MV-4-11 (cell line): ENCODE measurements around the gene ARL3.
A peak's percentile ranks its signal among the peaks of the same experiment; 100 is the strongest.
"Not testable (repeated sequence)": the region's sequence is repeated elsewhere in the genome, so short reads cannot be mapped to it uniquely, and the experiment has no call there.

Experiments
- DNase-seq: peaks from one replicate; lab custom pipeline; 2025; lab: John Stamatoyannopoulos, UW

ARL3 gene

GRCh38 chr10:102713814-102714620 is at the start of gene ARL3:
Gene ARL3 (minus strand): TSS chr10:102714397. CDS start chr10:102714275, 122 bp downstream.
- peak; percentile 98 for DNase-seq

GRCh38 chr10:102763037-102763607 is 48.9 kb upstream of the ARL3 start:
- DNase-seq: no peak

DNA sequence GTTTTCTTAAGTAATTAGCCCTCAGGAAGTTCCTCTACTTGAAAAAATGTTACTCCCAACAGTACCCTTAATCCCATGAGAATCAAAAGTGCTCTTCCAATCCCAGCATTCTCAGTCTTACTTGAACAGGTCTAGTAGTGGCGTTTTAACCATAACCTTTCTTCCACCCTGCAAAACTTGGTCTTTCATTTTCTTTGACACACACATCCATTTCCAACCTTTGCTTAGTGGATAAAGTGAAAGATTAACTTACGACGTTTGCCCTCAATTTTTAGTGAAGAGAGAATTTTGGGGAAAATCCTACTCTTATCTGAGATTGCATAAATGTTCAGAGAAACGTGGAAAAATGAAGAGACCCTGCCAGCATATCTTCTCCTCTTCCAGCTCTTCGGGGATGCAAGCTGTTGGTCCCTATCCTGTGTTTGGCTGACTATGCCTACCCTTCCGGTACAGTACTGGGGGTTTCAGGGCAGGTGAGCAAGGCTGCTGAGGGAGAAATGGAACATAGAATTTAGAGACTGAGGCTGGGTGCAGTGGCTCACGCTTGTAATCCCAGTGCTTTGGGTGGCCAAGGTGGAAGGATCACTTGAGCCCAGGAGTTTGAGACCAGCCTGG is 48.3 kb upstream of the ARL3 start:
- no peak for DNase-seq

- DNase-seq: no peak
These were observed 47.8 kb upstream of the ARL3 start for GRCh38 chr10:102761981-102762380.

DNA sequence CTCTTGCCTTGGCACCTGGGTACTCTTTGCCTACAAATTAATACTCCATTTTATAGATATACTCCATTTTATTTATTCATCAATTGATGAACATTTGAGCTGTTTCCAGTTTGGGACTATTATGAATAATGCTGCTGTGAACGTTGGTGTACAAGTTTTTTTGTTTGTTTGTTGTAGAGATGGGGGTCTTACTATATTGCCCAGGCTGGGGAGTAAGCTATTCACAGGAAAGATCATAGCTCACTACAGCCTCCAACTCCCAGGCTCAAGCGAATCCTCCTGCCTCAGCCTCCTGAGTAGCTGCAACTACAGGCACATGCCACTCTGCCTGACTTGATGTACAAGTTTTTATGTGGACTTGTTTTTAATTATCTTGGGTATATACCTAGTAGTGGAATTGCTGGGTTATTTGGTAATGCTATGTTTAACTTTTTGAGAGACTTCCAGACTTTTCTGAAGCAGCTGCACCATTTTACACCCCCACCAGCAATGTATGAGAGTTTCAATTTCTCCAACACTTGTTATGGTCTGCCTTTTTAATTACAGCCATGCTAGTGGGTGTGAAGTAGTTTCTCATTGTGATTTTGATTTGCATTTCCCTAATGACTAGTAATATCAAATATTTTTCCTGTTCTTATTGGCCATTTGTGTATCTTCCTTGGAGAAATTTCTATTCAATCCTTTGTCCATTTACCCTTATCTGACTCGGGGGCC is 45.5 kb upstream of the ARL3 start:
- no peak for DNase-seq

DNA sequence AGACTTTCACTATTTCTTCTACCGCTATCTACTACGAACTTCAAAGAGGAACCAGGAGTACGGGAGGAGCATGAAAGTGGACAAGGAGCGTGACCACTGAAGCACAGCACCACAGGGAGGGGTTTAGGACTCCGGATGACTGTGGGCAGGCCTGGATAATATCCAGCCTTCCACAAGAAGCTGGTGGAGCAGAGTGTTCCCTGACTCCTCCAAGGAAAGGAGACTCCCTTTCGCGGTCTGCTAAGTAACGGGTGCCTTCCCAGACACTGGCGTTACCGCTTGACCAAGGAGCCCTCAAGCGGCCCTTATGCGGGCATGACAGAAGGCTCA is 44.7 kb upstream of the ARL3 start:
- DNase-seq: peak; percentile 9

GRCh38 chr10:102758240-102758932 is 44.2 kb upstream of the ARL3 start:
- peak; percentile 43 for DNase-seq

- peak; percentile 37 for DNase-seq
These were observed 43.1 kb upstream of the ARL3 start for GRCh38 chr10:102757323-102757722.

DNA sequence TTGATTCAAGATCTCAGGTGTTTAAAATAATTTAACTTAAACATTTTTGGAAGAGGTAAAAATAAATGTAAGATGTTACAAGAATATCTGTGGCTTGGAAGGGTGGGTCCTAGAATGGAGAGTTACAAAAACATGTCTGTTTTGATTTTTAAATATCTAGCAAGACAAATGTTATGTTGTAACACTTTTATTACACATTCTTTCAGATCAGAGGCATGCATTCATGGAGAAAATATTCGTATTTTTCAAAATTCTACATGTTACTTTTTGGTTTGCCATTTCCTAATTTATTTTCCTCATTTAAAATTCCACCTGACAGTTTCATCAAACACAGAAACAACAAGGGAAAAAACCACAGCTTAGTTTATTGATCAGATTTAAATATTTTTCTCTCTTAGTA is 39.5 kb upstream of the ARL3 start:
- no peak for DNase-seq

GRCh38 chr10:102752934-102753664 is 38.9 kb upstream of the ARL3 start:
- DNase-seq: peak; percentile 53

GRCh38 chr10:102752266-102752930 is 38.2 kb upstream of the ARL3 start:
- no peak for DNase-seq

DNA sequence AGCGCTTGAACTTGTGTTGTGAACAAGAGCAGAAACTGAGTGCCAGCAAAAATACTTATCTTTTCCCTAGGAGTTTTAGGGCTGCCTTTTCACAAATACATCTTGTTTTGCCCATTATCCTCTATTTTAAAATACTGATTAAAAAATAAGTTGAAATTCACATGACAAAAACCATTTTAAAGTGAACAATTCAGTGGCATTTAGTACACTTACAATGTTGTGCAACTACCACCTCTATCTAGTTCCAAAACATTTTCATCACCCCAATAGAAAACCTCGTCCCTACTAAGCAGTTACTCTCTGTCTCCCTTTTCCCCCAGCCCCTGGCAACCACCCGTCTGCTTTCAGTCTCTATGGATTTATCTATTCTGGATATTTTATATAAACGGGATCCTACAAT is 31.0 kb upstream of the ARL3 start:
- DNase-seq: no peak

DNA sequence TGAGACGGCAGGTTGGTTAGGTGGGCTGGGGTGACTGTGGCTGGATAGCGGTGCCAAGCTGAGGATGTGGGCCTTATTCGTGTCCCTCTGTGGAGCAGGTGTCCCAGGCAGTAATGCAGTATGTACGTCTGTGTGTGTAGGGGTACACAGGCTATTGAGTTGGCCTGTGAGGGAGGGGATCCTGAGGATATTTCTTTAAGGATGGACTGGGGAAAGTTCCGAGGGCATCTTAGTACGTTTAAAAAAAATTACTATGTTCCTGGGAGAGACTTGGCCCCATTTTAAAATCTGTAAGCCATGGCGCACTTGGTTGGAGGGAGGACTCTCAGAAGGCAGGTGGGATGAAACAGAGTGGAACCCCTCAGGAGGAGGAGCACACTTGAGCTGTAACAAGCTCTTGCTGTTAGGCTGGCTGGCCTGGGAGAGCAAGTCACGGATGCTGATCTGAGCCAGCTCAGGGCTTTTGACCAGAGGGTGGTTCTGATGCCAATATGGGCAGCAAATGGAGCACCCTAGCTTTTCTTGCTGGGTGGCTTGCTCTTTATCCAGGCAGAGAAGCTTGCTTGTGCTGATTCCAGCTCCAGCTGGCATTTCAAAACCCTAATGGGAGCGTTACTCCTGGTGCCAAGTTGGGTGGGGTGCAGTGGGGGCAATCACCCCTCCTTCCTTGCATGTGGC is 30.3 kb upstream of the ARL3 start:
- no peak for DNase-seq

- DNase-seq: peak; percentile 100
These were observed 29.6 kb upstream of the ARL3 start, which contains the start of gene WBP1L for GRCh38 chr10:102743588-102744373. Gene WBP1L (plus strand): TSS chr10:102743948. CDS start chr10:102744054, 106 bp downstream.

GRCh38 chr10:102743078-102743587 is 28.9 kb upstream of the ARL3 start:
- no peak for DNase-seq

GRCh38 chr10:102742313-102742712 is 28.1 kb upstream of the ARL3 start:
- DNase-seq: not testable (repeated sequence)

- no peak for DNase-seq
These were observed 27.6 kb upstream of the ARL3 start for GRCh38 chr10:102741726-102742237.

DNA sequence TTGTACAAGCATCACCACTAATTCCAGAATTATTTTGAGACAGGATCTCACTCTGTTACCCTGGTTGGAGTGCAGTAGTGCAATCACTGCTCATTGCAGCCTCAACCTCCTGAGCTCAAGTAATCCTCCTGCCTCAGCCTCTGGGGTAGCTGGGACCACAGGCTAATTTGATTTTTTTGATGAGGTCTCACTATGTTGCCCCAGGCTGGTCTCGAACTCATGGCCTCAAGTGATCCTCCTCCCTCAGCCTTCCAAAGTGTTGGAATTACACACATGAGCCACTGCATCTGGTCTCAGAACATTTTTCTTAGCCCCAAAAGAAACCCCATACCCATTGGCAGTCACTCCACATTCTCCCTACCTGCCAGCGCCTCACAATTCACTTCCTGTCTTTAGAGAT is 26.0 kb upstream of the ARL3 start:
- no peak for DNase-seq

DNA sequence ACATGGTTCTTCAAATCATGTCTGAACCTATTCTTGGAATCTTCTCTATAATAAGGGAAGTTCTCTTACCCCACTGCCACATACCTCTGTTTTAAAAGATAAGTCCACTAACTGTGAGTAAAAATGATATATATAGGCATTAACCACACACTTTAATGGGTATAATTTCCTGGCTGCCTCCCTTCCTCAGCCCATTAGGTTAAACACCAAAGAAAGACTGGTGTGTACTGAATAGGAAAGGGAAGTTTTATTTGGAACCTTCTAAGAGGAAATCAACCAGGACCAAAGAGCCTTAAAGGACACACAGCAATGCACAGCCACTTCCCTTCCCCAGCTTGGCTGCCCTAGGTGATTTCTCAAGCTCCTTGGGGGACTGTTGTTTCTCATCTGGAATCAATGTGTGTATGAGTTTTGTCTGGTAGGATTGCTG is 24.5 kb upstream of the ARL3 start:
- peak; percentile 58 for DNase-seq
